Erythroblast (primary cell): ENCODE results near the gene AAR2.

Experiments
- DNase-seq, 2 experiments: peaks; one replicate each; lab custom pipeline; 2025; lab: John Stamatoyannopoulos, UW
- GATA1 ChIP-seq: IDR thresholded peaks from 2 replicates; pipeline ENCODE4 v1.6.1; 2011; ENCODE audit warnings: low read depth, mild to moderate bottlenecking, control low read depth, low read length, moderate library complexity
- POLR2A ChIP-seq: IDR thresholded peaks from 2 replicates; pipeline ENCODE4 v1.6.1; 2011; ENCODE audit warnings: mild to moderate bottlenecking, low read length

AAR2 gene

GRCh38 chr20:36259177-36260061, 23.1 kb downstream of the AAR2 start:
- no peak for TF ChIP-seq GATA1
- no peak for TF ChIP-seq POLR2A
- no peak for DNase-seq

- DNase-seq = no peak
- TF ChIP-seq POLR2A = no peak
- no peak for TF ChIP-seq GATA1
These were observed 24.0 kb downstream of the AAR2 start for GRCh38 chr20:36260316-36260715.

- no peak for DNase-seq
- TF ChIP-seq POLR2A = no peak
- no peak for TF ChIP-seq GATA1
These were observed 25.3 kb downstream of the AAR2 start for GRCh38 chr20:36261389-36262105.

GRCh38 chr20:36262440-36262839, 26.2 kb downstream of the AAR2 start:
- no peak for DNase-seq
- no peak for TF ChIP-seq POLR2A
- TF ChIP-seq GATA1 = no peak

GRCh38 chr20:36264426-36265246, 28.4 kb downstream of the AAR2 start:
- TF ChIP-seq GATA1 = no peak
- TF ChIP-seq POLR2A = no peak
- DNase-seq = no peak

GRCh38 chr20:36266189-36266588, 29.9 kb downstream of the AAR2 start:
- TF ChIP-seq GATA1 (no peak), POLR2A (no peak)
- DNase-seq = no peak

GRCh38 chr20:36267605-36268381, 31.5 kb downstream of the AAR2 start:
- TF ChIP-seq GATA1 = no peak
- no peak for TF ChIP-seq POLR2A
- no peak for DNase-seq

- TF ChIP-seq GATA1 = no peak
- no peak for TF ChIP-seq POLR2A
- DNase-seq = no peak
These were observed 32.4 kb downstream of the AAR2 start for GRCh38 chr20:36268440-36269342.

- TF ChIP-seq GATA1 = no peak
- no peak for TF ChIP-seq POLR2A
- no peak for DNase-seq
These were observed 33.2 kb downstream of the AAR2 start for GRCh38 chr20:36269507-36269906.

- DNase-seq = no peak
- no peak for TF ChIP-seq POLR2A
- TF ChIP-seq GATA1 = no peak
These were observed 34.7 kb downstream of the AAR2 start for GRCh38 chr20:36270744-36271638.
